NT2/D1 (cell line): ENCODE data around the gene FMN1.
A peak's percentile ranks its signal among the peaks of the same experiment; 100 is the strongest.

Source experiments
- DNase-seq: peaks from one replicate; pipeline ENCODE4 v3.0.0-alpha.2; 2011; ENCODE audit warnings: low read depth, low spot score
- H3K27me3 ChIP-seq: 2 replicates; pipeline ENCODE4 v1.6.0; 2011; ENCODE audit warnings: mild to moderate bottlenecking; ENCODE audit not compliant: insufficient read length, insufficient read depth
- H3K36me3 ChIP-seq: 2 replicates; pipeline ENCODE4 v1.6.1; 2011; ENCODE audit warnings: mild to moderate bottlenecking, low read length, mixed read lengths; ENCODE audit not compliant: insufficient read depth, insufficient read length
- H3K4me1 ChIP-seq: 2 replicates; pipeline ENCODE4 v1.5.1; 2011; ENCODE audit not compliant: insufficient read depth, insufficient read length
- H3K4me3 ChIP-seq: 2 replicates; pipeline ENCODE4 v1.5.1; 2011; ENCODE audit warnings: low read depth; ENCODE audit not compliant: insufficient read length
- H3K9ac ChIP-seq: 2 replicates; pipeline ENCODE4 v1.6.0; 2011; ENCODE audit warnings: low read depth; ENCODE audit not compliant: insufficient read length
- H3K9me3 ChIP-seq: 2 replicates; pipeline ENCODE4 v1.5.1; 2011; ENCODE audit warnings: mild to moderate bottlenecking, low read length; ENCODE audit not compliant: insufficient read depth
- SUZ12 ChIP-seq: IDR thresholded peaks from 2 replicates; pipeline ENCODE4 v1.6.1; 2011; ENCODE audit not compliant: insufficient read length, insufficient read depth; ENCODE audit errors: extremely low read depth
- YY1 ChIP-seq: IDR thresholded peaks from 2 replicates; pipeline ENCODE4 v1.6.1; 2011; ENCODE audit not compliant: insufficient read length, insufficient read depth
- ZNF274 ChIP-seq: IDR thresholded peaks from 2 replicates; pipeline ENCODE4 v1.6.1; 2011; ENCODE audit warnings: mild to moderate bottlenecking, low read depth, low read length

FMN1 gene

DNA sequence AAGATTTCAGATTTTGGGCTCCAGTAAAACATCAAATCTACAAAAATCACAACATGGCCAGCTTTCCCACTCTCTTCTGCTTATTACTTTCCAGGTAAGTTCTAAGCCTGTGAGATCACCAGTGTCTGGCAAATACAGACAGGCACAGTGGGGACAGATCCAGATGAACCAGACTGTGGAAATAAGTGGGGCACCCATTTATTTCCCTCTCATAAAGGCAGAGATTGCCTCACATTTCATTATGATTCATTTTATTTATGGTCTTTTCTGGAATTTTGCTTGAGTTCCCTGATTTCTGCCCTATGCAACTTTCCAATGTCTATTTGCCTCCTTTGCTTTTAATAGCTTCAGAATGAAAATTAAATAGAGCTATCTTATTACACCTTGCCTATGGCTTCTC is 409.9 kb downstream of the FMN1 start:
- no peak for DNase-seq
- Histone ChIP-seq H3K9ac (no peak overlapping the region), H3K9me3 (peaks cover 3% of the 10 kb centered on the region; the same call in 1 of the 2 replicates), H3K27me3 (no peaks in the 10 kb centered on the region), H3K4me3 (no peak overlapping the region), H3K36me3 (no peaks in the 10 kb centered on the region), H3K4me1 (no peaks in the 10 kb centered on the region)
- TF ChIP-seq SUZ12 (no peak), ZNF274 (no peak), YY1 (no peak)

DNA sequence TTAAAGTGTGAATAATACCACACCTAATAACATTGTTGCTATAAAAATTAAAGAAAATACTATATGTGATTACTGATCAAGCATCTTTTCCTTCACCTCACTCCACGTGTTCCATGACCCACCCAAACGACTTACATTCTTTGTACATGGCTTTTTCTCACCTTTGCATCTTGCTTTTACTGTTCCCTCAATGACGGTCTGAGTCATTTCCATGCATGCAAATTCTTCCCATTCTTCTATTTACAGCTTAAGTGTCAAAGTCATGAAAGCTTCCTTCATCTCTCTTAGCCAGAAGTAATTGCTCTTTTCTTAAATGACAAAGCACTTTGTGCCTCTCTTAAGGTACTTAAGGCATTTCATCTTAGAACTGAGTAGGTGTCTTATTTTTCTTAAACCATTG is 412.7 kb downstream of the FMN1 start:
- Histone ChIP-seq H3K4me3 (no peak overlapping the region), H3K9me3 (peaks cover 17% of the 10 kb centered on the region), H3K4me1 (no peaks in the 10 kb centered on the region), H3K36me3 (no peaks in the 10 kb centered on the region), H3K27me3 (no peaks in the 10 kb centered on the region), H3K9ac (no peak overlapping the region)
- no peak for TF ChIP-seq SUZ12
- no peak for TF ChIP-seq YY1
- no peak for TF ChIP-seq ZNF274
- DNase-seq: peak; percentile 15

DNA sequence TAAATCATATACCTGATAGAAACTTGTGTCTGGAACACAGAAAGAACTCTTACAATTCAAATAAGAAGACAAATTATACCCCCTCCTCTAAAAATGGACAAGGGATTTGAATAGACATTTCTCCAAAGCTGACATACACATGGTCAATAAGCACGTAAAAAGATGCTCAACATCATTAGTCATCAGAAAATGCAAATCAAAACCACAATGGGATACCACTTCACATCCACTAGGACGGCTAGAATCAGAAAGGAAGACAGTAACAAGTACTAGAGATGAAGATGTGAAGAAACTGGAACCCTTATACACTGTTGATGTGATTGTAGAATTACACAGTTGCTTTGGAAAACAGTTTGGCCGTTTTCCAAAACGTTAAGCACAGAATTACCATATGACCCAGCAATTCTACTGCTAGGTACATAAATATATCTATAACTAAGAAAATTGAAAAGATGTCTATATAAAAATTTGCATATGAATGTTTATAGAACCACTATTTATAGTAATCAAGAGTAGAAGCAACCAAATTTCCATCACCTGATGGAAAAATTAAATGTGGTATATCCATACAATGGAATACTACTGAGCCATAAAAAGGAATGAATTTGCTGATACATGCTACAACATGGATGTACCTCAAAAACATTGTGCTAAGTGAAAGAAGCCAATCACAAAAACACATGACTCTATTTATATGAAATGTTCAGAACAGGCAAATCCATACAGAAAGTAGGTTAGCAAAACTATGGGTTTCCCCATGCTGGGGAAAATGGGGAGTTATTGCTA is 415.9 kb downstream of the FMN1 start:
- H3K9ac ChIP-seq: no peak overlapping the region
- H3K27me3 ChIP-seq: no peaks in the 10 kb centered on the region
- peaks cover 17% of the 10 kb centered on the region for H3K9me3 ChIP-seq
- no peaks in the 10 kb centered on the region for H3K36me3 ChIP-seq
- no peak for DNase-seq
- no peaks in the 10 kb centered on the region for H3K4me1 ChIP-seq
- no peak overlapping the region for H3K4me3 ChIP-seq
- TF ChIP-seq ZNF274 (no peak), YY1 (no peak), SUZ12 (no peak)

DNA sequence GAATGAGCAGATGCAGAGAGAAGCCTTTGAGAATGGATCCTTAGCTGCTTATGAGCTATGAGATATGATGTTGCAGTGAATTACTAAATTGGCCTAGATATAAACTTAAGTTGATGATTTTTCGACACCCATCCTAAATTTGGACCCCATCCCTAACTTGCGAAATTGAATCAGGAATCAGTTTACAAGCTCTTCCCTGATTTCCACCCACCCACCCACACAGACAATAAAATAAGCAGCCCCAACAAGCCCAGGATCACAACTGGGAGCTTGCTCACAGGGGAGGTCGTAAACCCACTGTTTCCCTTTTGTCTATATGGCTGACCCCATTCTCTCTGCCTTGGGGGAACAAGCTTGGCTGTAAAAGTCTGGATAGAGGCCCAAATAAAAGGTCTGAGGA is 419.4 kb downstream of the FMN1 start:
- no peaks in the 10 kb centered on the region for H3K27me3 ChIP-seq
- no peaks in the 10 kb centered on the region for H3K4me1 ChIP-seq
- no peaks in the 10 kb centered on the region for H3K36me3 ChIP-seq
- TF ChIP-seq YY1 (no peak), SUZ12 (no peak), ZNF274 (no peak)
- no peak overlapping the region for H3K9ac ChIP-seq
- no peak overlapping the region for H3K4me3 ChIP-seq
- peaks cover 17% of the 10 kb centered on the region for H3K9me3 ChIP-seq
- DNase-seq: no peak

DNA sequence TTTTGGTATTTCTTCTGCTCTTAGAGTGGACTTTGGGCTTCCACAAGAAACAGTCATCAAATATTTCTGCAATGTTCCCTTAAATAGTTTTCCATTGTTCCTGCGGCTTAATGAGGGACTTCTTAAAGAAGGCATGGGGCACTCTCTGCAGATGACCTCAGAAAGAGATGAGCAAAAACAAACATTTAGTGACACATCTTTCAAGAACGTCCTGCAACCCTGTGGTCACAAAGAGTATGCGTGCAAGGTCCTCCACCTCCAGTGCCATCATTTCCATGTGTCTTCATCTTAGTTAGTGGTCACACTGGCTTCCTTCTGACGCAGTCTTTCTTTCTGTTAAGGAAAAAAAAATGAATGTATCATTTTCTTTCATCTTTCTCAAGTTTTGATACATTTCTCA is 420.5 kb downstream of the FMN1 start:
- H3K4me3 ChIP-seq: no peak overlapping the region
- no peak for DNase-seq
- no peaks in the 10 kb centered on the region for H3K36me3 ChIP-seq
- no peaks in the 10 kb centered on the region for H3K4me1 ChIP-seq
- peaks cover 9% of the 10 kb centered on the region for H3K9me3 ChIP-seq
- no peaks in the 10 kb centered on the region for H3K27me3 ChIP-seq
- TF ChIP-seq ZNF274: no peak
- TF ChIP-seq SUZ12: no peak
- no peak for TF ChIP-seq YY1
- no peak overlapping the region for H3K9ac ChIP-seq

DNA sequence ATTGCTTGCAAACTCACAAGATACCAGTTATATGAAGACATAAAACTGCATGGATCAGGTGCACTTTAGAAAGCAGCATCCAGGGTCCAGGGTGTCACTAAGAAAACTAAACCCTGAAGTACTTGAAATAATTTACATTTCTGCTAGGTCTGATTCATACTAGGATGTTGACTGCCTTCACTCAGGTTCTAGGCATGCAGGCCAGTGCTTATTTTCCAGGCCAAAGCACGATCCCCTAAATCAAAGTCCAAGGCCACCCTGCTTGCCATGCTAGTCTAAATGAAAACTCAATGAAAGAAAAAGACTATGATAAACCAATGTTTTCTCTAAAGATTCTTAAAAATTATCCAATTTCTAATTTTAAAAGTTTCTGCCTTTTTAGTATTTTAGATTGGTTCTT is 427.3 kb downstream of the FMN1 start:
- H3K9ac ChIP-seq: no peak overlapping the region
- H3K36me3 ChIP-seq: no peaks in the 10 kb centered on the region
- H3K9me3 ChIP-seq: no peaks in the 10 kb centered on the region
- H3K27me3 ChIP-seq: no peaks in the 10 kb centered on the region
- no peak for TF ChIP-seq SUZ12
- TF ChIP-seq YY1: no peak
- TF ChIP-seq ZNF274: no peak
- no peak overlapping the region for H3K4me3 ChIP-seq
- no peak for DNase-seq
- H3K4me1 ChIP-seq: no peaks in the 10 kb centered on the region

DNA sequence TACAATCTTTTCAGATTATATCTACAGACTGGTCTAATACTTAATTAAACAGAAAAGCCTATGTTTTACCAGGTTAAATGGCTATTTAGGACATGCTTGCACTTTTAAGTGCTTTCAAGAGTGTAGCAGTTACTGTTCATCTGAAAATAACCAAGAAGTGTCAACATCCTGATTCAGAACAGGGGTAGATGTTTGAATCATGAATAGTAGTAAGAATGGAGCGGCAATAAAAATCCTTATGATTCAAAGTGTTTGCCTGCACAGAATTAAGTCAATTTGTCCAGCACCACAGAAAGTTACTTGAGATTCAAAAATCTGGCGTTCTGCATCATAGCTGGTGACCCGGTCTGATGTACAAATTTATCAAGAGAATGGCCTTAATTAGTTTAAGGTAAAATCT is 428.4 kb downstream of the FMN1 start:
- TF ChIP-seq ZNF274 (no peak), SUZ12 (no peak), YY1 (no peak)
- no peaks in the 10 kb centered on the region for H3K9me3 ChIP-seq
- H3K27me3 ChIP-seq: no peaks in the 10 kb centered on the region
- no peak overlapping the region for H3K4me3 ChIP-seq
- H3K9ac ChIP-seq: no peak overlapping the region
- no peaks in the 10 kb centered on the region for H3K36me3 ChIP-seq
- DNase-seq: no peak
- no peaks in the 10 kb centered on the region for H3K4me1 ChIP-seq

DNA sequence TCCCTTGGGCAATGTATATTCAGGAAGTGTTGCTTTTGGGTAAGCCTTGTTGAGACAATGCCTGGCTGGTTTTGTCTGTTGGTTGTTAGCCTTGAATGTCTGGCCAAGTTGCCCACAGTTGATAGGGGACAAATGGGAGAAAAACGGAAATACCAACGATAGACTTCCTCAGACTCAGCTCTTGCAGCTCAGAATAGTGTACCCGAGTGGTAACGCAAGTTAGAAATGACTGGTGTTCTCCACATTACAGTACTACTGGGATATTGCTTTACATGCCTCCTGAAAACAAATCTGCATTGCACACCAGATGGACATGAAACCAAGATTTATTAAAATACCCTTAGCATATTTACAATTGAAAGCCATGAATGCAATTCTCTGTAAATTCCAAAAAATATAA is 429.3 kb downstream of the FMN1 start:
- DNase-seq: no peak
- Histone ChIP-seq H3K27me3 (no peaks in the 10 kb centered on the region), H3K9me3 (no peaks in the 10 kb centered on the region), H3K9ac (no peak overlapping the region), H3K36me3 (no peaks in the 10 kb centered on the region), H3K4me3 (no peak overlapping the region), H3K4me1 (no peaks in the 10 kb centered on the region)
- TF ChIP-seq ZNF274 (no peak), YY1 (no peak), SUZ12 (no peak)
